Tibial nerve (tissue), 4 donors: ENCODE measurements around the gene ANO7. TPM values are rescaled to one million over a fixed set of nuclear protein-coding genes. Genes with fewer than 3 reads are reported as not detected.

Experiments used
- DNase-seq, 2 donors: peaks; one replicate each; pipeline ENCODE4 v3.0.0-alpha.2; 2019; ENCODE audit warnings: low spot score in 2 of 2
- H3K27ac ChIP-seq, 4 donors: fragments of 200-600 bp; sonication (generic) in 3 of 4; one replicate each; pipeline ENCODE4 v1.5.1; 2017 to 2019; ENCODE audit warnings: mild to moderate bottlenecking in 1 of 4
- H3K27me3 ChIP-seq, 2 donors: fragments of 200-600 bp; sonication (generic) in 1 of 2; one replicate each; pipeline versions ENCODE4 v1.5.1 to v1.6.0; 2017 to 2019
- H3K36me3 ChIP-seq, 3 donors: fragments of 200-600 bp; sonication (generic); one replicate each; pipeline ENCODE4 v1.5.1; 2018 to 2019
- H3K4me1 ChIP-seq, 4 donors: fragments of 200-600 bp; sonication (generic) in 3 of 4; one replicate each; pipeline ENCODE4 v1.5.1; 2017 to 2019
- H3K4me3 ChIP-seq, 4 donors: fragments of 200-600 bp; sonication (generic) in 3 of 4; one replicate each; pipeline ENCODE4 v1.5.1; 2017 to 2019; ENCODE audit warnings: mild to moderate bottlenecking in 1 of 4, moderate library complexity in 1 of 4
- H3K9me3 ChIP-seq, 4 donors: fragments of 200-600 bp; sonication (generic) in 3 of 4; one replicate each; pipeline ENCODE4 v1.5.1; 2017 to 2019
- EP300 ChIP-seq, 2 donors: sonication (generic); formaldehyde crosslinking; IDR thresholded peaks; one replicate each; pipeline ENCODE4 v1.6.1; 2017; ENCODE audit warnings: antibody characterized with exemption in 2 of 2, mild to moderate bottlenecking in 1 of 2
- POLR2A ChIP-seq, 2 donors: fragments of 450-650 bp; IDR thresholded peaks; one replicate each; pipeline ENCODE4 v1.6.1; 2017; ENCODE audit warnings: antibody characterized with exemption in 2 of 2, mild to moderate bottlenecking in 2 of 2, moderate library complexity in 2 of 2
- WGBS, 2 donors: methylation state at CpG; one replicate each; pipeline ENCODE4 v1.1.5; 2018; 5-methylcytosine and 5-hydroxymethylcytosine counted together
- total RNA-seq, 4 donors: library from RNA; depleted of rRNA; stranded (reverse); fragments of >200 nt; gene quantifications; one replicate each; pipeline ENCODE4 v1.1.0, GENCODE V29; 2016
- TF ChIP-seq, protein P1 (sequence below), 5 experiments: fragments of 200-600 bp in 3 of 5; fragments of 450-650 bp in 2 of 5; sonication (generic) in 3 of 5; IDR thresholded peaks; one replicate each; pipeline ENCODE4 v1.5.1; 2016 to 2019; ENCODE audit warnings: antibody characterized with exemption in 5 of 5, mild to moderate bottlenecking in 3 of 5, moderate library complexity in 2 of 5

Gene ANO7
- total RNA-seq, 4 donors from 2014 or later: 0.42 to 1.2 (median 0.51) TPM

GRCh38 chr2:241163601-241164118 is 24.8 kb upstream of the ANO7 start:
- H3K4me3 ChIP-seq: no peak overlapping the region
- TF ChIP-seq, protein P1, sequence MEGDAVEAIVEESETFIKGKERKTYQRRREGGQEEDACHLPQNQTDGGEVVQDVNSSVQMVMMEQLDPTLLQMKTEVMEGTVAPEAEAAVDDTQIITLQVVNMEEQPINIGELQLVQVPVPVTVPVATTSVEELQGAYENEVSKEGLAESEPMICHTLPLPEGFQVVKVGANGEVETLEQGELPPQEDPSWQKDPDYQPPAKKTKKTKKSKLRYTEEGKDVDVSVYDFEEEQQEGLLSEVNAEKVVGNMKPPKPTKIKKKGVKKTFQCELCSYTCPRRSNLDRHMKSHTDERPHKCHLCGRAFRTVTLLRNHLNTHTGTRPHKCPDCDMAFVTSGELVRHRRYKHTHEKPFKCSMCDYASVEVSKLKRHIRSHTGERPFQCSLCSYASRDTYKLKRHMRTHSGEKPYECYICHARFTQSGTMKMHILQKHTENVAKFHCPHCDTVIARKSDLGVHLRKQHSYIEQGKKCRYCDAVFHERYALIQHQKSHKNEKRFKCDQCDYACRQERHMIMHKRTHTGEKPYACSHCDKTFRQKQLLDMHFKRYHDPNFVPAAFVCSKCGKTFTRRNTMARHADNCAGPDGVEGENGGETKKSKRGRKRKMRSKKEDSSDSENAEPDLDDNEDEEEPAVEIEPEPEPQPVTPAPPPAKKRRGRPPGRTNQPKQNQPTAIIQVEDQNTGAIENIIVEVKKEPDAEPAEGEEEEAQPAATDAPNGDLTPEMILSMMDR (IDR thresholded peaks at IDR 0.05): no peak
- TF ChIP-seq EP300 (IDR thresholded peaks at IDR 0.05) (no peak), POLR2A (IDR thresholded peaks at IDR 0.05) (no peak)
- H3K36me3 ChIP-seq: peaks cover 0 to 94% (median 20%) of the 10 kb centered on the region in 3 donors
- 53 to 60% methylated on average over 3 of the region's 3 CpGs for WGBS, 2 donors
- H3K27ac ChIP-seq: no peak overlapping the region
- peaks cover 0 to 10% (median 0%) of the 10 kb centered on the region in 4 donors for H3K4me1 ChIP-seq
- H3K9me3 ChIP-seq: no peaks in the 10 kb centered on the region
- no peaks in the 10 kb centered on the region for H3K27me3 ChIP-seq
- DNase-seq: no peak

- H3K9me3 ChIP-seq: peaks cover 0 to 19% (median 3%) of the 10 kb centered on the region in 4 donors
- no peak overlapping the region for H3K27ac ChIP-seq
- TF ChIP-seq EP300 (IDR thresholded peaks at IDR 0.05) (no peak), POLR2A (IDR thresholded peaks at IDR 0.05) (no peak)
- TF ChIP-seq, protein P1 (IDR thresholded peaks at IDR 0.05): no peak
- WGBS, 2 donors: 93 to 94% methylated on average over 13 to 15 of the region's 15 CpGs
- peaks cover 0 to 99% (median 36%) of the 10 kb centered on the region in 3 donors for H3K36me3 ChIP-seq
- no peaks in the 10 kb centered on the region for H3K27me3 ChIP-seq
- no peaks in the 10 kb centered on the region for H3K4me1 ChIP-seq
- DNase-seq: no peak
- H3K4me3 ChIP-seq: no peak overlapping the region
Measured at GRCh38 chr2:241168366-241168765, 20.1 kb upstream of the ANO7 start.

DNA sequence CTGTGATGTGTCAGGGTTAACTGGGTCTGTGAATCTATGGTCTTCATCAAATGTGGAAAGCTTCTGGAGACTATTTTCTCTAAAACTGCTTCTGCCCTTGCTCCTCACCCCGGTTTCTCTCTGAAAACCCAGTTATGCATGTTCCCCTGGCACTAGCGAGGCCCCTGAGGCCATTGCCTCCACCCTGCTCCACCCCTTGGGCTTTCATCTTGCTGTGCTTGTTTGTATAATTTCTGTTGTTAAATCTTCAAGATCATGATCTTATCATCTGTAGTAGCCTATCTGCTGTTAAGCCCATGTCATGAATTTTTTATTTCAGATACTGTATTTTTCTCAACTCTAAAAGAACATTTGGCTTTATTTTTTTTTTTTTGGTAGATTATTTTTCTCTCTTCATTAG is 14.9 kb upstream of the ANO7 start:
- peaks cover 0 to 19% (median 3%) of the 10 kb centered on the region in 4 donors for H3K9me3 ChIP-seq
- DNase-seq: no peak
- TF ChIP-seq POLR2A (IDR thresholded peaks at IDR 0.05) (no peak), EP300 (IDR thresholded peaks at IDR 0.05) (no peak)
- TF ChIP-seq, protein P1 (IDR thresholded peaks at IDR 0.05): no peak
- 85 to 92% methylated on average over 2 of the region's 2 CpGs for WGBS, 2 donors
- H3K4me3 ChIP-seq: no peak overlapping the region
- H3K27me3 ChIP-seq: no peaks in the 10 kb centered on the region
- H3K4me1 ChIP-seq: no peaks in the 10 kb centered on the region
- H3K36me3 ChIP-seq: peaks cover 0 to 99% (median 17%) of the 10 kb centered on the region in 3 donors
- H3K27ac ChIP-seq: no peak overlapping the region

- WGBS, 2 donors: 87 to 93% methylated on average over 12 of the region's 12 CpGs
- no peak overlapping the region for H3K4me3 ChIP-seq
- no peak overlapping the region for H3K27ac ChIP-seq
- H3K36me3 ChIP-seq: peaks cover 0 to 95% (median 3%) of the 10 kb centered on the region in 3 donors
- H3K27me3 ChIP-seq: no peaks in the 10 kb centered on the region
- no peaks in the 10 kb centered on the region for H3K4me1 ChIP-seq
- DNase-seq: no peak
- TF ChIP-seq EP300 (IDR thresholded peaks at IDR 0.05) (no peak), POLR2A (IDR thresholded peaks at IDR 0.05) (no peak)
- TF ChIP-seq, protein P1 (IDR thresholded peaks at IDR 0.05): no peak
- no peaks in the 10 kb centered on the region for H3K9me3 ChIP-seq
Measured at GRCh38 chr2:241177526-241178334, 10.7 kb upstream of the ANO7 start.

GRCh38 chr2:241178961-241179360 is 9.5 kb upstream of the ANO7 start:
- 87 to 90% methylated on average over 4 of the region's 4 CpGs for WGBS, 2 donors
- Histone ChIP-seq H3K9me3 (no peaks in the 10 kb centered on the region), H3K4me1 (no peaks in the 10 kb centered on the region), H3K27ac (no peak overlapping the region), H3K27me3 (no peaks in the 10 kb centered on the region), H3K36me3 (peaks cover 0 to 95% (median 3%) of the 10 kb centered on the region in 3 donors), H3K4me3 (no peak overlapping the region)
- TF ChIP-seq EP300 (IDR thresholded peaks at IDR 0.05) (no peak), POLR2A (IDR thresholded peaks at IDR 0.05) (no peak)
- TF ChIP-seq, protein P1 (IDR thresholded peaks at IDR 0.05): no peak
- DNase-seq: no peak
